ENCODE results near the gene MZF1. TPM values are rescaled to one million over a fixed set of nuclear protein-coding genes. Genes with fewer than 3 reads are reported as not detected.

Gene MZF1
- total and polyA plus RNA-seq, 9 of the 15 experiments (the other 6 are each of a cell fraction or from before 2014, with no cell fraction given), result 0.31 to 29.3 (median 11.5) TPM

DNA sequence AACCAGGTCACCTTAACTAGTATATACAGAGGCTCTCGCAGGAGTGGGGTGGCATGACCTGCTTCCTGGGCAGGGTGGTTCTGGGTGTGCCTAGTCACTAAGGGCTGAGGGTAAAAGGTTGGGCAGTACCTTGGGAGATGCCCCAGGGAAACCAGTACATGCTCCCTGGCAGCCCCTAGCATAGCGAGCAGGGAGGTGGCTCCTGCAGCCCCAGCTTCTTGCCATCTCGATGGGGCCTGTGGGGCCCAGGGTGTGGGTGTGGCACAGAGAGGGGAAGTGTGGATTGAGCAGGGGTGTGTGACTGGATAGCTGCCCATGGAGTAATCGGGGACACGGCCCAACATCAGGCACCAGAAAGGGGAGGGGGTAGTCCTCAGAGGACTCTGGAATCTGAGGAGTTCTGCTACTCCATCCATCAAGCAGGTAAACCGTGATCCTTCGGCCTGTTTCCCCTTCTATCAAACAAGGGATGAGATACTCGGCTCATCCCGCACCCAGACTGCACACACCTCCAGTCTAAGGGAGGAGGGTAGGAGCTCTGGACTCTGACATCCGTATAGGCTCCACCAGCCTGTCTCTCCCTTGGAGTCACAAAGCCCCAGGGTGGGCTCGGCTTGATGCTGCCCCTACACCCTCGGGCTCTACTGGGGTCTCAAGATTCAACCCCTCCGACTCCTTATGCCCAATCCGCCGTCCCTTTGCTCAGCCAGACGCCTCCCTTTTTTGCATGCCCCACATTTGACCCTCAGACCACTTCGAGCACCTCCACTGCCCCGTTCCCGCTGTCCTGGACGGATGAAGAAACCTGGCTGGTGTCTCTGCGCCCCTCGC, 54.7 kb downstream of the MZF1 start:
- Histone ChIP-seq H3K4me2 (ENCODE audit: insufficient read depth, low read length) (peak overlapping the region; percentile 98), H3K27me3 (ENCODE audit: control insufficient read depth in 2 of 2, insufficient read depth in 2 of 2, low read length in 2 of 2) (no peaks in the 10 kb centered on the region), H4K20me1 (replicated peaks; ENCODE audit: control insufficient read depth, insufficient read depth, low read length) (no peaks in the 10 kb centered on the region), H3K9ac (ENCODE audit: insufficient read depth in 1 of 2, low read depth in 2 of 2, low read length in 2 of 2) (peak overlapping the region; percentile 95 to 97), H2AFZ (ENCODE audit: low read depth, low read length) (peak overlapping the region; percentile 99; the same call in 1 of the 2 replicates), H3K4me1 (replicated peaks in 1 of 2; ENCODE audit: control insufficient read depth in 2 of 2, insufficient read depth in 2 of 2, low read length in 2 of 2) (peaks cover 9 to 56% of the 10 kb centered on the region in 2 experiments), H3K4me3 (peak overlapping the region; percentile 79), H3K9me3 (replicated peaks; ENCODE audit: control insufficient read depth, insufficient read depth, low read depth, low read length) (no peaks in the 10 kb centered on the region), H3K79me2 (ENCODE audit: control insufficient read depth, insufficient read depth, low read length) (peaks cover 55% of the 10 kb centered on the region), H3K9me1 (ENCODE audit: control insufficient read depth, insufficient read depth, low read length) (peaks cover 5% of the 10 kb centered on the region), H3K36me3 (ENCODE audit: control insufficient read depth, insufficient read depth, low read length) (peaks cover 29% of the 10 kb centered on the region; the same call in 2 of the 3 replicates), H3K27ac (ENCODE audit: extremely low read depth, low read depth, low read length) (peak overlapping the region; percentile 92)
- DNase-seq (ENCODE audit: extremely low read depth in 1 of 4, low spot score in 3 of 4), result no peak
- no peak for FAIRE-seq
- intact Hi-C loops (cut with micrococcal nuclease) (loop anchor here (1.0 kb wide), 4 partner anchors 42 to 299 kb away; partner anchors contain the start of genes ZNF446 and ZSCAN22), in situ Hi-C loops (cut with MboI) (no loop called here)
- 17% methylated on average over 21 of the region's 22 CpGs for WGBS (ENCODE audit: insufficient coverage, low coverage, missing lambda C conversion rate)
- ATAC-seq, result no peak
- BruUV-seq (replicated peaks), result no TSS peak
- POLR2A ChIA-PET, result interaction anchor here (0.6 to 2.3 kb wide), 16 partner anchors 9 to 335 kb away, joined by 3 to 14 read pairs (median 4); partner anchors contain the start of genes CHMP2A, TRIM28, ZNF274 and ZNF837
- CTCF ChIA-PET (ENCODE audit: low intra/inter-chr PET ratio), result interaction anchor here (0.6 to 2.7 kb wide), 6 partner anchors 26 to 806 kb away, joined by 3 to 23 read pairs (median 4); partner anchors contain the start of genes TRIM28 and ZNF274
- TF ChIP-seq PHF20 (IDR thresholded peaks at IDR 0.05; ENCODE audit: partially characterized antibody) (no peak), ZNF347 (CRISPR knock-in tag; IDR thresholded peaks at IDR 0.05; ENCODE audit: low read depth) (no peak), NBN (IDR thresholded peaks at IDR 0.05; ENCODE audit: low read depth) (no peak), FOXA1 (IDR thresholded peaks at IDR 0.05; ENCODE audit: borderline replicate concordance) (no peak), ZBTB7A (IDR thresholded peaks at IDR 0.05; ENCODE audit: borderline replicate concordance, control insufficient read depth, low read depth, low read length) (no peak; the same call in 1 of the 2 replicates), CBX3 (IDR thresholded peaks at IDR 0.05; ENCODE audit: borderline replicate concordance in 1 of 2, low read length in 2 of 2) (no peak), CBX5 (IDR thresholded peaks at IDR 0.05; ENCODE audit: borderline replicate concordance, low read depth) (no peak), ZEB2 (IDR thresholded peaks at IDR 0.05) (0 out of 2 replicates have a peak, but pooled peaks have one; percentile 18)
- TF ChIP-seq, protein P1, sequence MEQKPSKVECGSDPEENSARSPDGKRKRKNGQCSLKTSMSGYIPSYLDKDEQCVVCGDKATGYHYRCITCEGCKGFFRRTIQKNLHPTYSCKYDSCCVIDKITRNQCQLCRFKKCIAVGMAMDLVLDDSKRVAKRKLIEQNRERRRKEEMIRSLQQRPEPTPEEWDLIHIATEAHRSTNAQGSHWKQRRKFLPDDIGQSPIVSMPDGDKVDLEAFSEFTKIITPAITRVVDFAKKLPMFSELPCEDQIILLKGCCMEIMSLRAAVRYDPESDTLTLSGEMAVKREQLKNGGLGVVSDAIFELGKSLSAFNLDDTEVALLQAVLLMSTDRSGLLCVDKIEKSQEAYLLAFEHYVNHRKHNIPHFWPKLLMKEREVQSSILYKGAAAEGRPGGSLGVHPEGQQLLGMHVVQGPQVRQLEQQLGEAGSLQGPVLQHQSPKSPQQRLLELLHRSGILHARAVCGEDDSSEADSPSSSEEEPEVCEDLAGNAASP (IDR thresholded peaks at IDR 0.05), result no peak
- TF ChIP-seq, protein P2, sequence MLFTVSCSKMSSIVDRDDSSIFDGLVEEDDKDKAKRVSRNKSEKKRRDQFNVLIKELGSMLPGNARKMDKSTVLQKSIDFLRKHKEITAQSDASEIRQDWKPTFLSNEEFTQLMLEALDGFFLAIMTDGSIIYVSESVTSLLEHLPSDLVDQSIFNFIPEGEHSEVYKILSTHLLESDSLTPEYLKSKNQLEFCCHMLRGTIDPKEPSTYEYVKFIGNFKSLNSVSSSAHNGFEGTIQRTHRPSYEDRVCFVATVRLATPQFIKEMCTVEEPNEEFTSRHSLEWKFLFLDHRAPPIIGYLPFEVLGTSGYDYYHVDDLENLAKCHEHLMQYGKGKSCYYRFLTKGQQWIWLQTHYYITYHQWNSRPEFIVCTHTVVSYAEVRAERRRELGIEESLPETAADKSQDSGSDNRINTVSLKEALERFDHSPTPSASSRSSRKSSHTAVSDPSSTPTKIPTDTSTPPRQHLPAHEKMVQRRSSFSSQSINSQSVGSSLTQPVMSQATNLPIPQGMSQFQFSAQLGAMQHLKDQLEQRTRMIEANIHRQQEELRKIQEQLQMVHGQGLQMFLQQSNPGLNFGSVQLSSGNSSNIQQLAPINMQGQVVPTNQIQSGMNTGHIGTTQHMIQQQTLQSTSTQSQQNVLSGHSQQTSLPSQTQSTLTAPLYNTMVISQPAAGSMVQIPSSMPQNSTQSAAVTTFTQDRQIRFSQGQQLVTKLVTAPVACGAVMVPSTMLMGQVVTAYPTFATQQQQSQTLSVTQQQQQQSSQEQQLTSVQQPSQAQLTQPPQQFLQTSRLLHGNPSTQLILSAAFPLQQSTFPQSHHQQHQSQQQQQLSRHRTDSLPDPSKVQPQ (CRISPR knock-in tag; IDR thresholded peaks at IDR 0.05; ENCODE audit: borderline replicate concordance), result no peak
- TF ChIP-seq, protein P3, sequence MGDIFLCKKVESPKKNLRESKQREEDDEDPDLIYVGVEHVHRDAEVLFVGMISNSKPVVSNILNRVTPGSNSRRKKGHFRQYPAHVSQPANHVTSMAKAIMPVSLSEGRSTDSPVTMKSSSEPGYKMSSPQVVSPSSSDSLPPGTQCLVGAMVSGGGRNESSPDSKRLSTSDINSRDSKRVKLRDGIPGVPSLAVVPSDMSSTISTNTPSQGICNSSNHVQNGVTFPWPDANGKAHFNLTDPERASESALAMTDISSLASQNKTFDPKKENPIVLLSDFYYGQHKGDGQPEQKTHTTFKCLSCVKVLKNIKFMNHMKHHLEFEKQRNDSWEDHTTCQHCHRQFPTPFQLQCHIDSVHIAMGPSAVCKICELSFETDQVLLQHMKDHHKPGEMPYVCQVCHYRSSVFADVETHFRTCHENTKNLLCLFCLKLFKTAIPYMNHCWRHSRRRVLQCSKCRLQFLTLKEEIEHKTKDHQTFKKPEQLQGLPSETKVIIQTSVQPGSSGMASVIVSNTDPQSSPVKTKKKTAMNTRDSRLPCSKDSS (IDR thresholded peaks at IDR 0.05; ENCODE audit: low read depth, partially characterized antibody), result no peak
- TF ChIP-seq, protein P4, sequence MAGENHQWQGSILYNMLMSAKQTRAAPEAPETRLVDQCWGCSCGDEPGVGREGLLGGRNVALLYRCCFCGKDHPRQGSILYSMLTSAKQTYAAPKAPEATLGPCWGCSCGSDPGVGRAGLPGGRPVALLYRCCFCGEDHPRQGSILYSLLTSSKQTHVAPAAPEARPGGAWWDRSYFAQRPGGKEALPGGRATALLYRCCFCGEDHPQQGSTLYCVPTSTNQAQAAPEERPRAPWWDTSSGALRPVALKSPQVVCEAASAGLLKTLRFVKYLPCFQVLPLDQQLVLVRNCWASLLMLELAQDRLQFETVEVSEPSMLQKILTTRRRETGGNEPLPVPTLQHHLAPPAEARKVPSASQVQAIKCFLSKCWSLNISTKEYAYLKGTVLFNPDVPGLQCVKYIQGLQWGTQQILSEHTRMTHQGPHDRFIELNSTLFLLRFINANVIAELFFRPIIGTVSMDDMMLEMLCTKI (IDR thresholded peaks at IDR 0.05; ENCODE audit: partially characterized antibody), result no peak

All from K562 (cell line).